Measurements from ENCODE around the gene SPEF1. TPM values are rescaled to one million over a fixed set of nuclear protein-coding genes. Genes with fewer than 3 reads are reported as not detected.
"Not testable (repeated sequence)": the region's sequence is repeated elsewhere in the genome, so short reads cannot be mapped to it uniquely, and the experiment has no call there.

Gene SPEF1
- total RNA-seq, 1 experiment from 2014 or later: 0.40 TPM

- in situ Hi-C loops (cut with HindIII; ENCODE audit: low pct_unique_long_range_greater_than_20kb, low sequenced_read_pairs): no loop called here
- no peak for DNase-seq (ENCODE audit: low read depth, low spot score)
These were observed 15.4 kb upstream of the SPEF1 start for GRCh38 chr20:3796477-3797225.

- peak; percentile 95 for DNase-seq (ENCODE audit: low read depth, low spot score)
- in situ Hi-C loops (cut with HindIII; ENCODE audit: low pct_unique_long_range_greater_than_20kb, low sequenced_read_pairs): no loop called here
These were observed 14.5 kb upstream of the SPEF1 start, which contains the start of gene CDC25B for GRCh38 chr20:3795511-3796468. Gene CDC25B (plus strand): TSS chr20:3796310. CDS start chr20:3796532, 222 bp downstream.

- no peak for DNase-seq (ENCODE audit: low read depth, low spot score)
- in situ Hi-C loops (cut with HindIII; ENCODE audit: low pct_unique_long_range_greater_than_20kb, low sequenced_read_pairs): no loop called here
These were observed 13.6 kb upstream of the SPEF1 start for GRCh38 chr20:3794701-3795420.

DNA sequence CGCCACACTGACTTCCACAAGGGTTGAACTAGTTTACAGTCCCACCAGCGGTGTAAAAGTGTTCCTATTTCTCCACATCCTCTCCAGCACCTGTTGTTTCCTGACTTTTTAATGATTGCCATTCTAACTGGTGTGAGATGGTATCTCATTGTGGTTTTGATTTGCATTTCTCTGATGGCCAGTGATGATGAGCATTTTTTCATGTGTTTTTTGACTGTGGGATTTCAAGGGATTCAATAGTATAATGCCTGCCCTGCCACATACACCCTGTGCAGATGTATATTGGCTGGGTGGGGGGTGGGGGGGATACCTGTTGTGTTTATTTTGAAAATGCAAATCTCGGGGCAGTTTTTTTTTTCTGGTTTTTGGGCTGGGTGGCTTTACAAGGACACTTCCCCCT, 12.9 kb upstream of the SPEF1 start:
- in situ Hi-C loops (cut with HindIII; ENCODE audit: low pct_unique_long_range_greater_than_20kb, low sequenced_read_pairs): not testable (repeated sequence)

GRCh38 chr20:3789201-3789600, 8.0 kb upstream of the SPEF1 start:
- DNase-seq (ENCODE audit: low read depth, low spot score); in situ Hi-C loops (cut with HindIII; ENCODE audit: low pct_unique_long_range_greater_than_20kb, low sequenced_read_pairs): not testable (repeated sequence)

More for the DNA sequence above, 12.9 kb upstream of the SPEF1 start:
- not testable (repeated sequence) for DNase-seq (ENCODE audit: low read depth, low spot score)

- in situ Hi-C loops (cut with HindIII; ENCODE audit: low pct_unique_long_range_greater_than_20kb, low sequenced_read_pairs): no loop called here
- peak; percentile 78 for DNase-seq (ENCODE audit: low read depth, low spot score)
These were observed 7.5 kb upstream of the SPEF1 start for GRCh38 chr20:3788685-3789155.

GRCh38 chr20:3787324-3788014, 6.2 kb upstream of the SPEF1 start:
- in situ Hi-C loops (cut with HindIII; ENCODE audit: low pct_unique_long_range_greater_than_20kb, low sequenced_read_pairs): no loop called here

DNA sequence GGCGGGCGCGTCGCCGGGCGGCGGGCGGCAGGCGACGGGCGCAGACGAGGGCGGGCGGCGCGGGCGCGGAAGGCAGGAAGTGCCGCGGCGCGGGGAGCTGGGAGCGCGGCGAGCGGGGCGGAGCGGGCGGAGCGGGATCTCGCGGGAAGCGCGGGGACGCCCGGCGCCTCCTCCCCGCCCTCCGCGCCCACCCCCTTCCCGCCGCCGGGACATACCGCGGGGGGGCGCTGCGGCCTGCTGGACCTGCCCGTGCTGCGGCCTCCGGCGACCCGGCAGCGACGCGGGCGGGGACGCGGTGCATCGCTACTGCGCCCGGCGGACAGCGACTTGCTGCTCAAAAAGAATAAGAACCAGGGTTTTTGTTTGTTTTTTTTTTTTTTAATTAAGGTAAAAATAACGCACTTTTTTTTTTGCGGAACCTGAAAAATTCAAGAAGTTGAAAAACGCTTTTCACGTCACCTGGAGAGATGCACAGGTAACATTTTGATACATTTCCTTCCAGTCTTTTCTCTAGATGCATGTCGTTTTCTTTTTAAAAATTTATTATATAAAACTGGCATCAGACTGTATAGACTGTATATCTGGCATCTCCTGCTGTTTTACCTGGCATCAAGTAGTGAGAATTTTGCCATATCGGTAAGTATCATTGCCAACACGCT, 5.5 kb upstream of the SPEF1 start, which contains the start of gene CENPB:
CENPB (minus strand) TSS at position 76 of the 659 bp plus-strand sequence. CDS start 257 bp downstream, outside the sequence.
- DNase-seq (ENCODE audit: low read depth, low spot score): peak; percentile 84
- in situ Hi-C loops (cut with HindIII; ENCODE audit: low pct_unique_long_range_greater_than_20kb, low sequenced_read_pairs): no loop called here

More at GRCh38 chr20:3787324-3788014, 6.2 kb upstream of the SPEF1 start:
- no peak for DNase-seq (ENCODE audit: low read depth, low spot score)

- in situ Hi-C loops (cut with HindIII; ENCODE audit: low pct_unique_long_range_greater_than_20kb, low sequenced_read_pairs): no loop called here
- DNase-seq (ENCODE audit: low read depth, low spot score): no peak
These were observed 4.9 kb upstream of the SPEF1 start for GRCh38 chr20:3786126-3786484.

- DNase-seq (ENCODE audit: low read depth, low spot score): no peak
- in situ Hi-C loops (cut with HindIII; ENCODE audit: low pct_unique_long_range_greater_than_20kb, low sequenced_read_pairs): no loop called here
These were observed 4.2 kb upstream of the SPEF1 start for GRCh38 chr20:3785240-3786125.

DNA sequence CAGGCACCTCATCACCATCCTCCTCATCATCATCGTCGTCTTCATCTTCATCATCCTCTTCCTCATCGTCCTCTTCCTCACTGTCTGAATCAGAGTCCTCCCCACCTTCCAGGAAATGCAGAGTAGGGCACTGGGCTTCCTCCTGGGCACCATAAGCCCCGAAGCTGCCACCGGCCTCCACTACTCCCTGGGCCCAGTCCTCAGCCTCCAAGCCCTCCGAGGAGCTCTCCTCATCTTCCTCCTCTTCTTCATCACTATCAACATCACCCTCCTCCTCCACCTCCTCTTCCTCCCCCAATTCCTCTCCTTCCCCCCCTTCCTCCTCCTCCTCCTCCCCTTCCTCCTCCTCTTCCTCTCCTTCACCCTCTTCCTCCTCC, 3.6 kb upstream of the SPEF1 start:
- in situ Hi-C loops (cut with HindIII; ENCODE audit: low pct_unique_long_range_greater_than_20kb, low sequenced_read_pairs): no loop called here
- DNase-seq (ENCODE audit: low read depth, low spot score): no peak

GRCh38 chr20:3784216-3784853, 3.1 kb upstream of the SPEF1 start:
- DNase-seq (ENCODE audit: low read depth, low spot score): no peak
- in situ Hi-C loops (cut with HindIII; ENCODE audit: low pct_unique_long_range_greater_than_20kb, low sequenced_read_pairs): no loop called here

DNA sequence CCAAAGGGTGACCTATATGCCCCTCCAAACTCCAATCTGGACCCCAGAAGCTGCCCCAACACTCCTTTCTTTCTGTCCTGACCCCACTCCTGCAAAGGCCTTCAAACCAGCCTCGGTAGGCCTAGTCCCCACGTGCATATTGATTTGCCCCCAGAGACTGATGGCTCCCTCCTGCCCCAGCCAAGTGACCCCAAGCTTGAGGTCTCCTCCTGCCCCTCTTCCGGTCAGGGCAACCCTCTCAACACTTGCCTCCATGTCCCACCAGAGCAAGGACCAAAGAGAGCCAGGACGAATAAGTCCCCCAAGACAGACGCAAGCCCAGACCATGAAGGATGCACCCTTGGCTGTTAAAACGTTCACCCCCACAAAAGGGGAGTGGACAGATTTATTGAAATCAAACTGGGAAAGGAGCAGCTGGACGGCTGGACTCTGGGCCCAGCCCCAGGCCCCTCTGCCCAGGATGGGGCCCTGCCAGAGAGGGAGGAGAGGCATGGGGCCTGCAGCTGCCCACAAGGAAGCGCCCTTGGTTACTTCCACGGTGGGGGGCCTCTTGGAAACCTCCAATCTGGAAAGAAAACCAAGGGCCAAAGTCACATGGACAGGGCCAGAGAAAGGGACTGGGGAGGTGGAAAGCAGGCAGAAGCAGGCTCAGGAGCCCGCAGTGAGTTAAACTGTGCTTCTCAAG, 2.4 kb upstream of the SPEF1 start:
- no peak for DNase-seq (ENCODE audit: low read depth, low spot score)
- in situ Hi-C loops (cut with HindIII; ENCODE audit: low pct_unique_long_range_greater_than_20kb, low sequenced_read_pairs): no loop called here

- DNase-seq (ENCODE audit: low read depth, low spot score): no peak
- in situ Hi-C loops (cut with HindIII; ENCODE audit: low pct_unique_long_range_greater_than_20kb, low sequenced_read_pairs): no loop called here
These were observed 1.8 kb upstream of the SPEF1 start for GRCh38 chr20:3783068-3783489.

GRCh38 chr20:3782597-3782996, 1.3 kb upstream of the SPEF1 start:
- no peak for DNase-seq (ENCODE audit: low read depth, low spot score)
- in situ Hi-C loops (cut with HindIII; ENCODE audit: low pct_unique_long_range_greater_than_20kb, low sequenced_read_pairs): no loop called here
